Small intestine (tissue), 7 donors: ENCODE measurements around the gene WDR48. TPM values are rescaled to one million over a fixed set of nuclear protein-coding genes. Genes with fewer than 3 reads are reported as not detected.

Experiments
- DNase-seq, 2 donors: peaks; one replicate each; pipeline versions ENCODE4 v3.0.0 to v3.0.0-alpha.2; 2013
- FAIRE-seq: peaks from 2 replicates; lab custom pipeline; 2012; peaks lifted over from hg19 to GRCh38; lab: Jason Lieb, UNC
- H3K27ac ChIP-seq, 3 donors: one replicate each; pipeline ENCODE4 v1.5.1; 2013; ENCODE audit warnings: low read length in 2 of 3, mild to moderate bottlenecking in 2 of 3, control low read depth in 1 of 3, inconsistent platforms in 1 of 3, low read depth in 1 of 3, moderate library complexity in 1 of 3
- H3K27me3 ChIP-seq, 3 donors: one replicate each; pipeline ENCODE4 v1.6.1; 2013; ENCODE audit warnings: low read length in 3 of 3, inconsistent platforms in 1 of 3; ENCODE audit not compliant: control insufficient read depth in 3 of 3, insufficient read depth in 3 of 3
- H3K36me3 ChIP-seq, 3 donors: one replicate each; pipeline ENCODE4 v1.6.1; 2013; ENCODE audit warnings: low read length in 3 of 3, inconsistent platforms in 1 of 3, low read depth in 1 of 3, mild to moderate bottlenecking in 1 of 3, moderate library complexity in 1 of 3; ENCODE audit not compliant: control insufficient read depth in 3 of 3, insufficient read depth in 2 of 3
- H3K4me1 ChIP-seq, 3 donors: one replicate each; pipeline ENCODE4 v1.6.1; 2013; ENCODE audit warnings: low read length in 2 of 3, inconsistent platforms in 1 of 3, low read depth in 1 of 3, mild to moderate bottlenecking in 1 of 3, moderate library complexity in 1 of 3; ENCODE audit not compliant: control insufficient read depth in 3 of 3, insufficient read depth in 2 of 3
- H3K4me3 ChIP-seq, 3 donors: one replicate each; pipeline ENCODE4 v1.5.1; 2013; ENCODE audit warnings: low read length in 3 of 3, control low read depth in 1 of 3, inconsistent platforms in 1 of 3, low read depth in 1 of 3, mild to moderate bottlenecking in 1 of 3, moderate library complexity in 1 of 3
- H3K9me3 ChIP-seq, 2 donors: one replicate each; pipeline ENCODE4 v1.6.1; 2013; ENCODE audit warnings: low read depth in 1 of 2, low read length in 1 of 2; ENCODE audit not compliant: control insufficient read depth in 2 of 2, insufficient read depth in 1 of 2
- WGBS, 3 donors: extraction: QIAGEN DNeasy Blood & Tissue Kit; methylation state at CpG; one replicate each; pipeline ENCODE4 v1.1.7; 2013; 5-methylcytosine and 5-hydroxymethylcytosine counted together
- polyA plus RNA-seq, 4 donors: library from polyadenylated mRNA; stranded (reverse) in 3 of 4; unstranded in 1 of 4; fragments of 200-250 nt in 3 of 4; fragments of 120-200 nt in 1 of 4; gene quantifications; one replicate each; pipeline versions ENCODE4 v1.2.1 to v1.2.3, GENCODE V29; 2013
- donor health status: healthy with polysubstance abuse.
- donor health status: control.
- donor health status: control.
- donor health status: Bipolar disorder and iron deficiency.
- donor health status: healthy.

WDR48 gene
- polyA plus RNA-seq, 4 donors, result 15.7 to 42.3 (median 18.8) TPM

DNA sequence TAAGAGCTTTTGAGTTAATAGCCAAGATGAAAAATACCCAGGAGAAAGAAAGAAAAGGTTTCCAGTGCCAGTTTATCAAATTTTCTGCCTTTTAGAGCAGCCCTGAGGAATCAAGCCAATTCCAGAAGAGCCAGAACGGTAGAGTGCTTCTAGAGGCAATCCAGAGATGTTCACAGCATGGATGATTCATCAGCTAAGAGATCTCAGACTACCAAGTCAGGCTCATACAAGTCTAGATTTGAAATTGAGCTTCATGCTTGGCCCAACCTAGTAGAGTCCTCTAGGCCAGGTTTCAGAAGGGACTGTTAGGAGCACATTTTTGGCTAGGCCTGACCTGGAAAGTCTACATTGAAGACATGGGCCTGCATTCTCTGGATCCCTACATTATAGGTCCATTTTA, 15.5 kb downstream of the WDR48 start:
- Histone ChIP-seq H3K4me1 (peaks cover 0 to 3% (median 0%) of the 10 kb centered on the region in 3 donors), H3K27ac (no peak overlapping the region), H3K36me3 (peaks cover 5 to 14% (median 12%) of the 10 kb centered on the region in 3 donors), H3K4me3 (no peak overlapping the region), H3K9me3 (no peaks in the 10 kb centered on the region), H3K27me3 (no peaks in the 10 kb centered on the region)
- FAIRE-seq (no peak), DNase-seq (no peak)
- 55 to 67% (median 66%) methylated on average over 1 of the region's 1 CpG for WGBS, 3 donors

DNA sequence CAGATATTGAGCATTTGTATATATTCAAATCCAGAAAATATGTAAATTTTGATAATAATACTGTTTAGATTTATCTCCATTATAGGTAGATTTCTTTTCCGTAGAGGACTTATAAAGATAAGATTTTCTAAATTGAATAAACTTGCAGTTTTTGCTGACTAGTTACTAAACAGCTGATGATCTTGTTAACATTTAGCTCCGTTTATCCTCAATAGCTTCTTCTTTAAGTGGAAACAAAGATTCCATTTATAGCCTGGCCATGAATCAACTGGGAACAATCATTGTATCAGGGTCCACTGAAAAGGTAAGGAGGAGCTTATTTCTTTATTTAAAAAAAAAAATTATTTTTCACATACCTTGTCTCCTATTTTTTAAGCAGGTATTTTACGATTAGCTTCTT, 16.7 kb downstream of the WDR48 start:
- Histone ChIP-seq H3K36me3 (peaks cover 5 to 22% (median 12%) of the 10 kb centered on the region in 3 donors), H3K27ac (no peak overlapping the region), H3K4me3 (no peak overlapping the region), H3K4me1 (no peaks in the 10 kb centered on the region), H3K27me3 (no peaks in the 10 kb centered on the region), H3K9me3 (no peaks in the 10 kb centered on the region)
- WGBS, 3 donors, result 89 to 92% (median 91%) methylated on average over 3 of the region's 3 CpGs
- no peak for DNase-seq
- FAIRE-seq, result no peak

- no peaks in the 10 kb centered on the region for H3K9me3 ChIP-seq
- peaks cover 2 to 28% (median 23%) of the 10 kb centered on the region in 3 donors for H3K36me3 ChIP-seq
- H3K4me1 ChIP-seq, result no peaks in the 10 kb centered on the region
- H3K27ac ChIP-seq, result no peak overlapping the region
- no peaks in the 10 kb centered on the region for H3K27me3 ChIP-seq
- FAIRE-seq (no peak), DNase-seq (no peak)
- 86 to 94% (median 90%) methylated on average over 10 of the region's 10 CpGs for WGBS, 3 donors
- H3K4me3 ChIP-seq, result no peak overlapping the region
Observed at GRCh38 chr3:39075910-39076309, 24.1 kb downstream of the WDR48 start.

DNA sequence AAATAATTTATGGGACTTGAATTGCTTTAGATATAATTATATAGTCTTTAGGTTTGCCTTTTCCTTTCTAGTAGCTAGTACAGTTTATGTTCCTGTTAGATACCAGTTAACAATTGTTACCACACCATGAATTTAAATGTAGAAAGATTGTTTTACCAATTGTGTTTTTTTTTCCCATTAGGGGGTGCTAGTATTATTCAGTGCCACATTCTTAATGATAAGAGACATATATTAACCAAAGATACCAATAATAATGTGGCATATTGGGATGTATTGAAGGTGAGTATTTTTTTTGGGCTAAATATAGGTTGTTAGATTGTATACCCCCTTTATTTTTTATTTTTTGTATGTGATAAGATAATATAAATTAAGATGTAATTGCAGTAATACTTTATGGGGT, 27.7 kb downstream of the WDR48 start:
- H3K9me3 ChIP-seq, result no peaks in the 10 kb centered on the region
- FAIRE-seq, result no peak
- DNase-seq, result no peak
- H3K4me3 ChIP-seq, result no peak overlapping the region
- peaks cover 0 to 23% (median 13%) of the 10 kb centered on the region in 3 donors for H3K36me3 ChIP-seq
- no peak overlapping the region for H3K27ac ChIP-seq
- no peaks in the 10 kb centered on the region for H3K4me1 ChIP-seq
- H3K27me3 ChIP-seq, result no peaks in the 10 kb centered on the region

DNA sequence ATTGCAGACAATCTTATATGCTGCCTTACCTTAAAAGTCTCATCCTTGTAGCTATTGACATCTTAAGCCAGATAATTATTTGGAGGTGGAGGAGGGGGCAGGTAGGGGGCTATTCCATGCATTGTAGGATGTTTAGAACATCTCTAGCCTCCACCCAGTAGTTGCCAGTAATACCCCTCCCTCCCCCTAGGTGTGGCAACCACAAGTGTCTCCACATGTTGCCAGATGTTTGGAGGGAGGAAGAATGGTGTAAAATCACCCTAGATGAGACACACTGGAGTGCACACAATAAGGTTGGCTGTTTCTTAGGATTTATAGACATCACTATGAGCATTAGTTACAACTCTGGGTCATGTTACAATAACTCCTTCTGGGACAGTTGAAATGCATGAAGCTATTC, 28.2 kb downstream of the WDR48 start:
- Histone ChIP-seq H3K4me3 (no peak overlapping the region), H3K9me3 (no peaks in the 10 kb centered on the region), H3K36me3 (peaks cover 0 to 22% (median 11%) of the 10 kb centered on the region in 3 donors), H3K4me1 (no peaks in the 10 kb centered on the region), H3K27ac (no peak overlapping the region), H3K27me3 (no peaks in the 10 kb centered on the region)
- DNase-seq (no peak), FAIRE-seq (no peak)

DNA sequence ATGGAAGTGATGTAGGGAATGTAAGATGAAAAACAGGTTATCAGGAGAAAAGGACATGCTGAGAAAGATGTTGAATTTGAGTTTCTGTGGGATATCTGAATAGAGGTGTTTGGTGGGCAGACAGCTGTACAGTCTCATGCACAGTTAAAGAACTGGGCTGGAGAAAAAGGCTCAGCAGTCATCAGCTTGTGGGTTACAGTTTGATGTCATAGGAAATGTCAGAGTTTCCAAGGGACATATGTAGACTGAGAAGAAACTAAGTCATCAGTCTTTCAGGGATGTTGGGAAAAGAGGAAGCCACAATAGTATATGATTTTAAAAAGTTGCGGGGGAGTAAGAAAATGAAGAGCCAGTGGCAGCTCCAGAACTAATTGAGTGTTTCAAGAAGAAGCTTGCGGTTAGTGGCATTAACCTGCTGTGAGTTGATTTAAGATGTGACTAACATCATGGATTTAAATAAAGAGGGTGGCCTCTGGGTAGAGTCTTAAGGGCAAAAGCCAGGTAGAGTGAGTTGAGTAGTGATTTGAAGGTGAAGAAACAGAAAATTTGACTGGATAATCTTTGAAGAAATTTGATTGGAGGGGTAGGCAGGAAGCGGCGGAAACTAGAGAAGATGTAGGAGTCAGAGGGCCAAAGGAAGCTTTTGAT, 31.0 kb downstream of the WDR48 start:
- Histone ChIP-seq H3K36me3 (peaks cover 9 to 19% (median 13%) of the 10 kb centered on the region in 3 donors), H3K4me3 (no peak overlapping the region), H3K9me3 (no peaks in the 10 kb centered on the region), H3K27me3 (no peaks in the 10 kb centered on the region), H3K27ac (no peak overlapping the region), H3K4me1 (no peaks in the 10 kb centered on the region)
- no peak for DNase-seq
- FAIRE-seq, result no peak
- WGBS, 3 donors, result 95 to 97% (median 96%) methylated on average over 4 of the region's 4 CpGs

- Histone ChIP-seq H3K9me3 (no peaks in the 10 kb centered on the region), H3K27ac (no peak overlapping the region), H3K27me3 (no peaks in the 10 kb centered on the region), H3K36me3 (peaks cover 11 to 23% (median 22%) of the 10 kb centered on the region in 3 donors), H3K4me1 (no peaks in the 10 kb centered on the region), H3K4me3 (no peak overlapping the region)
- DNase-seq (peak in 1 of 2 donors; percentile 32), FAIRE-seq (no peak)
- 82 to 95% (median 87%) methylated on average over 4 of the region's 4 CpGs for WGBS, 3 donors
Observed at GRCh38 chr3:39086144-39086543, 34.3 kb downstream of the WDR48 start.

DNA sequence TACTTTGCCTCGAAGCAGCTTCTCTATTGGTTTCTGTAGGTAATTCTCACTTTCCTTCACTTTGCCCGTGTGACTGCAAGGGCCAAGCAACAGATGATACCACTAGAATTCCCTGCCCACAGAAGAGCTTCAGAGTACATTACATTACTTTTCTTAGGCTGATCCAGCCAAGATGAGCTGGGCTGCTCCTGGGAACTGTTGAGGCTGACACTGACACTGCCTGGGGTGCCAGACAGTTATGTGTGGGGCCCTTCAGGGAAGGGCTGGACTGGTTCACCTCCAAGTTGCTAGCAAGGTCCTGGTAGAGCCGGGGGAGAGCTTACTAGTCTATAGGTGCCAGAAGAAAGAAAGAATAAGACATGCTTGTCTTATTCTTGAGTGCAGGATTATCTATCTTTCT, 36.6 kb downstream of the WDR48 start:
- DNase-seq (no peak), FAIRE-seq (no peak)
- peaks cover 11 to 30% (median 27%) of the 10 kb centered on the region in 3 donors for H3K36me3 ChIP-seq
- H3K27me3 ChIP-seq, result no peaks in the 10 kb centered on the region
- 90 to 96% (median 93%) methylated on average over 3 of the region's 3 CpGs for WGBS, 3 donors
- no peaks in the 10 kb centered on the region for H3K4me1 ChIP-seq
- H3K9me3 ChIP-seq, result no peaks in the 10 kb centered on the region
- no peak overlapping the region for H3K4me3 ChIP-seq
- H3K27ac ChIP-seq, result no peak overlapping the region

DNA sequence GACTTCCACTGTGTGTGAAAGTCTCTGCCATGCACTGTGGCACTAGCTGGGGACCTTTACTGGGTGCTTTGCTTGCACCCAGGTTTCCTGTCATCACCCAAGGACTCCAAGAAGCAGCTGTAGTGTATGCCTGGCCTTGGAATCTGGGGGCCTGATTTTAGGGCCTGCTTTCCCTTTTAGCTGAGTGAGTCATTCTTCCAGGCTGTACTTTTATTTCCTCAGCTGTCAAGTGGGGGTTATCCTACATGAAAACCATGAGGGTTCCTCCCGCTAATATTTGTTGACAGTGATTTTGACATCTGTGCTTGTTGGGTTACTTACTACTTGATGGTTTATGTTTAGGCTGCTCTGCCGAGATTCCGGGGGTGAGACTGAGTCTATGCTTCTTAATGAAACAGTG, 37.1 kb downstream of the WDR48 start:
- 78 to 88% (median 84%) methylated on average over 3 of the region's 3 CpGs for WGBS, 3 donors
- Histone ChIP-seq H3K9me3 (no peaks in the 10 kb centered on the region), H3K36me3 (peaks cover 13 to 31% (median 27%) of the 10 kb centered on the region in 3 donors), H3K4me3 (no peak overlapping the region), H3K27me3 (no peaks in the 10 kb centered on the region), H3K27ac (no peak overlapping the region), H3K4me1 (no peaks in the 10 kb centered on the region)
- FAIRE-seq (no peak), DNase-seq (no peak)
